ENCODE data around the gene SERPINA1. TPM values are rescaled to one million over a fixed set of nuclear protein-coding genes. Genes with fewer than 3 reads are reported as not detected.

SERPINA1 gene
- total and polyA plus RNA-seq, 2 donors from 2014 or later: 1,861 to 2,184 TPM

GRCh38 chr14:94345344-94346064, 42.9 kb downstream of the SERPINA1 start:
- intact Hi-C loops (cut with DNase I): no loop called here
- no peaks in the 10 kb centered on the region for H3K9me3 ChIP-seq (ENCODE audit: control insufficient read depth in 2 of 3, insufficient read depth in 1 of 3, low read length in 3 of 3)
- H3K9ac ChIP-seq (ENCODE audit: low read length in 3 of 3): no peak overlapping the region

GRCh38 chr14:94344389-94344788, 44.0 kb downstream of the SERPINA1 start:
- Histone ChIP-seq H3K36me3 (ENCODE audit: control insufficient read depth in 2 of 3, insufficient read depth in 3 of 3, low read length in 3 of 3) (no peaks in the 10 kb centered on the region), H3K4me1 (ENCODE audit: control insufficient read depth in 2 of 3, insufficient read depth in 2 of 3, low read depth in 1 of 3, low read length in 3 of 3) (peaks cover 0 to 15% (median 10%) of the 10 kb centered on the region in 3 donors), H3K4me3 (ENCODE audit: low read length in 3 of 3) (no peak overlapping the region), H3K9ac (ENCODE audit: low read length in 3 of 3) (no peak overlapping the region), H3K9me3 (ENCODE audit: control insufficient read depth in 2 of 3, insufficient read depth in 1 of 3, low read length in 3 of 3) (no peaks in the 10 kb centered on the region), H3K27ac (ENCODE audit: low read depth in 2 of 2, low read length in 2 of 2) (no peak overlapping the region), H3K27me3 (ENCODE audit: control insufficient read depth, insufficient read depth, low read length) (no peaks in the 10 kb centered on the region)
- no peak for DNase-seq
- intact Hi-C loops (cut with DNase I): no loop called here
- FAIRE-seq: no peak
- no peak for TF ChIP-seq CTCF (IDR thresholded peaks at IDR 0.05; ENCODE audit: borderline replicate concordance, extremely low read depth, insufficient read depth)

More at GRCh38 chr14:94345344-94346064, 42.9 kb downstream of the SERPINA1 start:
- Histone ChIP-seq H3K27ac (ENCODE audit: low read depth in 2 of 2, low read length in 2 of 2) (no peak overlapping the region), H3K4me3 (ENCODE audit: low read length in 3 of 3) (no peak overlapping the region), H3K27me3 (ENCODE audit: control insufficient read depth, insufficient read depth, low read length) (no peaks in the 10 kb centered on the region), H3K36me3 (ENCODE audit: control insufficient read depth in 2 of 3, insufficient read depth in 3 of 3, low read length in 3 of 3) (no peaks in the 10 kb centered on the region), H3K4me1 (ENCODE audit: control insufficient read depth in 2 of 3, insufficient read depth in 2 of 3, low read depth in 1 of 3, low read length in 3 of 3) (peaks cover 0 to 15% (median 8%) of the 10 kb centered on the region in 3 donors)
- FAIRE-seq (no peak), DNase-seq (no peak)
- no peak for TF ChIP-seq CTCF (IDR thresholded peaks at IDR 0.05; ENCODE audit: borderline replicate concordance, extremely low read depth, insufficient read depth)

- H3K9ac ChIP-seq (ENCODE audit: low read length in 3 of 3): no peak overlapping the region
- FAIRE-seq (no peak), DNase-seq (no peak)
- no peak overlapping the region for H3K27ac ChIP-seq (ENCODE audit: low read depth in 2 of 2, low read length in 2 of 2)
- H3K9me3 ChIP-seq (ENCODE audit: control insufficient read depth in 2 of 3, insufficient read depth in 1 of 3, low read length in 3 of 3): no peaks in the 10 kb centered on the region
- H3K27me3 ChIP-seq (ENCODE audit: control insufficient read depth, insufficient read depth, low read length): no peaks in the 10 kb centered on the region
- no peak for TF ChIP-seq CTCF (IDR thresholded peaks at IDR 0.05; ENCODE audit: borderline replicate concordance, extremely low read depth, insufficient read depth)
- H3K4me3 ChIP-seq (ENCODE audit: low read length in 3 of 3): no peak overlapping the region
- no peaks in the 10 kb centered on the region for H3K36me3 ChIP-seq (ENCODE audit: control insufficient read depth in 2 of 3, insufficient read depth in 3 of 3, low read length in 3 of 3)
- H3K4me1 ChIP-seq (ENCODE audit: control insufficient read depth in 2 of 3, insufficient read depth in 2 of 3, low read depth in 1 of 3, low read length in 3 of 3): peaks cover 0 to 15% (median 10%) of the 10 kb centered on the region in 3 donors
- intact Hi-C loops (cut with DNase I): no loop called here
Measured at GRCh38 chr14:94343238-94344005, 45.0 kb downstream of the SERPINA1 start.
